Endothelial cell of hepatic sinusoid (primary cell): ENCODE measurements around the gene LRMDA.

Experiments
- in situ Hi-C: cut with HindIII; loops from 2 replicates; pipeline ENCODE4 v1.10.0; 2017; ENCODE audit warnings: low sequenced_read_pairs

LRMDA gene

GRCh38 chr10:75801121-75801520 is 369.7 kb downstream of the LRMDA start:
- in situ Hi-C loops = loop anchor here (5.0 kb wide), 1 partner anchor 39 kb away; no protein-coding TSS in a partner anchor

- in situ Hi-C loops = loop anchor here (5.0 kb wide), 1 partner anchor 39 kb away; no protein-coding TSS in a partner anchor
Measured at GRCh38 chr10:75801661-75802060, 370.2 kb downstream of the LRMDA start.

GRCh38 chr10:75803121-75803520 is 371.7 kb downstream of the LRMDA start:
- in situ Hi-C loops = loop anchor here (5.0 kb wide), 1 partner anchor 41 kb away; no protein-coding TSS in a partner anchor

GRCh38 chr10:75803816-75804552 is 372.6 kb downstream of the LRMDA start:
- in situ Hi-C loops = loop anchor here (5.0 kb wide), 1 partner anchor 42 kb away; no protein-coding TSS in a partner anchor

- in situ Hi-C loops = no loop called here
Measured at GRCh38 chr10:75806186-75806585, 374.8 kb downstream of the LRMDA start.

GRCh38 chr10:75807456-75807855 is 376.0 kb downstream of the LRMDA start:
- in situ Hi-C loops = no loop called here

GRCh38 chr10:75809003-75809402 is 377.6 kb downstream of the LRMDA start:
- in situ Hi-C loops = no loop called here

GRCh38 chr10:75814014-75814413 is 382.6 kb downstream of the LRMDA start:
- in situ Hi-C loops = no loop called here

GRCh38 chr10:75815066-75815465 is 383.6 kb downstream of the LRMDA start:
- in situ Hi-C loops = no loop called here

- in situ Hi-C loops = no loop called here
Measured at GRCh38 chr10:75817198-75817597, 385.8 kb downstream of the LRMDA start.

- in situ Hi-C loops = no loop called here
Measured at GRCh38 chr10:75818552-75818951, 387.1 kb downstream of the LRMDA start.

GRCh38 chr10:75825235-75825634 is 393.8 kb downstream of the LRMDA start:
- in situ Hi-C loops = no loop called here

GRCh38 chr10:75825661-75826060 is 394.2 kb downstream of the LRMDA start:
- in situ Hi-C loops = no loop called here

GRCh38 chr10:75826846-75827245 is 395.4 kb downstream of the LRMDA start:
- in situ Hi-C loops = no loop called here

- in situ Hi-C loops = no loop called here
Measured at GRCh38 chr10:75827587-75828021, 396.2 kb downstream of the LRMDA start.

GRCh38 chr10:75828413-75828812 is 397.0 kb downstream of the LRMDA start:
- in situ Hi-C loops = no loop called here

GRCh38 chr10:75836064-75836463 is 404.6 kb downstream of the LRMDA start:
- in situ Hi-C loops = no loop called here

- in situ Hi-C loops = no loop called here
Measured at GRCh38 chr10:75838486-75838885, 407.1 kb downstream of the LRMDA start.

- in situ Hi-C loops = no loop called here
Measured at GRCh38 chr10:75839020-75839419, 407.6 kb downstream of the LRMDA start.

- in situ Hi-C loops = no loop called here
Measured at GRCh38 chr10:75841266-75841665, 409.8 kb downstream of the LRMDA start.

GRCh38 chr10:75845176-75845947 is 413.9 kb downstream of the LRMDA start:
- in situ Hi-C loops = no loop called here

GRCh38 chr10:75847477-75847876 is 416.1 kb downstream of the LRMDA start:
- in situ Hi-C loops = no loop called here
